H4 (cell line): ENCODE data around the gene MEOX2. TPM values are rescaled to one million over a fixed set of nuclear protein-coding genes. Genes with fewer than 3 reads are reported as not detected.
A peak's percentile ranks its signal among the peaks of the same experiment; 100 is the strongest.

Experiments
- DNase-seq: peaks from one replicate; pipeline ENCODE4 v3.0.0-alpha.2; 2015; ENCODE audit warnings: low spot score
- total RNA-seq: library from RNA; depleted of rRNA; stranded (reverse); fragments of >200 nt; shearing (Covaris generic); gene quantifications from 2 replicates; pipeline ENCODE4 v1.2.3, GENCODE V29; 2014

The MEOX2 gene
- total RNA-seq, 1 experiment from 2014 or later = 0.08 TPM

GRCh38 chr7:15612205-15612604 is 74.3 kb downstream of the MEOX2 start:
- DNase-seq = no peak

GRCh38 chr7:15610503-15610902 is 76.0 kb downstream of the MEOX2 start:
- DNase-seq = no peak

GRCh38 chr7:15609287-15609686 is 77.2 kb downstream of the MEOX2 start:
- no peak for DNase-seq

GRCh38 chr7:15607529-15608210 is 78.8 kb downstream of the MEOX2 start:
- no peak for DNase-seq

- no peak for DNase-seq
Observed at GRCh38 chr7:15606561-15606960, 79.9 kb downstream of the MEOX2 start.

GRCh38 chr7:15604166-15604565 is 82.3 kb downstream of the MEOX2 start:
- DNase-seq = no peak

GRCh38 chr7:15603124-15603523 is 83.4 kb downstream of the MEOX2 start:
- no peak for DNase-seq

GRCh38 chr7:15602236-15602635 is 84.2 kb downstream of the MEOX2 start:
- DNase-seq = no peak

- DNase-seq = no peak
Observed at GRCh38 chr7:15601175-15601574, 85.3 kb downstream of the MEOX2 start.

GRCh38 chr7:15600298-15600697 is 86.2 kb downstream of the MEOX2 start:
- DNase-seq = no peak

GRCh38 chr7:15594461-15594860 is 92.0 kb downstream of the MEOX2 start:
- DNase-seq = no peak

GRCh38 chr7:15593382-15593781 is 93.1 kb downstream of the MEOX2 start:
- no peak for DNase-seq

- no peak for DNase-seq
Observed at GRCh38 chr7:15586266-15586665, 100.2 kb downstream of the MEOX2 start.

GRCh38 chr7:15584575-15584974 is 101.9 kb downstream of the MEOX2 start:
- DNase-seq = no peak

GRCh38 chr7:15582773-15583172 is 103.7 kb downstream of the MEOX2 start:
- no peak for DNase-seq

- DNase-seq = no peak
Observed at GRCh38 chr7:15581352-15581951, 105.0 kb downstream of the MEOX2 start.

GRCh38 chr7:15580604-15581351 is 105.7 kb downstream of the MEOX2 start:
- no peak for DNase-seq

GRCh38 chr7:15577600-15577999 is 108.9 kb downstream of the MEOX2 start:
- DNase-seq = no peak

GRCh38 chr7:15571301-15571878 is 115.1 kb downstream of the MEOX2 start:
- DNase-seq = no peak

GRCh38 chr7:15567652-15568051 is 118.8 kb downstream of the MEOX2 start:
- no peak for DNase-seq

GRCh38 chr7:15567036-15567435 is 119.4 kb downstream of the MEOX2 start:
- DNase-seq = no peak

GRCh38 chr7:15566476-15566875 is 120.0 kb downstream of the MEOX2 start:
- no peak for DNase-seq

GRCh38 chr7:15561835-15562234 is 124.6 kb downstream of the MEOX2 start, which contains the start of gene AGMO:
Gene AGMO (minus strand): TSS chr7:15562015.
- DNase-seq = peak; percentile 36
